IPS-18c (cell line): Measurements from ENCODE around the gene EEF1AKMT2.
A peak's percentile ranks its signal among the peaks of the same experiment; 100 is the strongest.
"Not testable (repeated sequence)": the region's sequence is repeated elsewhere in the genome, so short reads cannot be mapped to it uniquely, and the experiment has no call there.

Experiments
- H3K4me3 ChIP-seq: 2 replicates; pipeline ENCODE4 v1.7.0; 2013; ENCODE audit warnings: low read depth, mild to moderate bottlenecking, low read length, moderate library complexity; ENCODE audit not compliant: insufficient read depth
- H3K9me3 ChIP-seq: one replicate; pipeline ENCODE4 v1.6.1; 2013; ENCODE audit warnings: mild to moderate bottlenecking, low read length, moderate library complexity; ENCODE audit not compliant: control insufficient read depth, insufficient read depth

The EEF1AKMT2 gene

GRCh38 chr10:124768791-124769190 lies 22.9 kb downstream of the EEF1AKMT2 start:
- Histone ChIP-seq H3K4me3 (no peak overlapping the region), H3K9me3 (no peaks in the 10 kb centered on the region)

- no peaks in the 10 kb centered on the region for H3K9me3 ChIP-seq
- no peak overlapping the region for H3K4me3 ChIP-seq
Observed at GRCh38 chr10:124765256-124765655, 26.4 kb downstream of the EEF1AKMT2 start.

GRCh38 chr10:124763267-124763666 lies 28.4 kb downstream of the EEF1AKMT2 start:
- H3K9me3 ChIP-seq = no peaks in the 10 kb centered on the region
- H3K4me3 ChIP-seq = no peak overlapping the region

- Histone ChIP-seq H3K4me3 (no peak overlapping the region), H3K9me3 (no peaks in the 10 kb centered on the region)
Observed at GRCh38 chr10:124762281-124762680, 29.4 kb downstream of the EEF1AKMT2 start.

GRCh38 chr10:124756156-124756903 lies 35.4 kb downstream of the EEF1AKMT2 start:
- Histone ChIP-seq H3K4me3 (no peak overlapping the region), H3K9me3 (no peaks in the 10 kb centered on the region)

- no peaks in the 10 kb centered on the region for H3K9me3 ChIP-seq
Observed at GRCh38 chr10:124755581-124755980, 36.1 kb downstream of the EEF1AKMT2 start.

GRCh38 chr10:124754227-124754626 lies 37.5 kb downstream of the EEF1AKMT2 start:
- H3K9me3 ChIP-seq = no peaks in the 10 kb centered on the region
- no peak overlapping the region for H3K4me3 ChIP-seq

More at GRCh38 chr10:124755581-124755980, 36.1 kb downstream of the EEF1AKMT2 start:
- no peak overlapping the region for H3K4me3 ChIP-seq

- H3K4me3 ChIP-seq = no peak overlapping the region
- no peaks in the 10 kb centered on the region for H3K9me3 ChIP-seq
Observed at GRCh38 chr10:124748953-124749645, 42.6 kb downstream of the EEF1AKMT2 start.

GRCh38 chr10:124748166-124748565 lies 43.5 kb downstream of the EEF1AKMT2 start:
- Histone ChIP-seq H3K4me3 (no peak overlapping the region), H3K9me3 (no peaks in the 10 kb centered on the region)

GRCh38 chr10:124747745-124748144 lies 43.9 kb downstream of the EEF1AKMT2 start:
- Histone ChIP-seq H3K9me3 (no peaks in the 10 kb centered on the region), H3K4me3 (no peak overlapping the region)

- H3K9me3 ChIP-seq = no peaks in the 10 kb centered on the region
Observed at GRCh38 chr10:124746992-124747391, 44.7 kb downstream of the EEF1AKMT2 start.

GRCh38 chr10:124746447-124746846 lies 45.2 kb downstream of the EEF1AKMT2 start:
- H3K4me3 ChIP-seq, H3K9me3 ChIP-seq: not testable (repeated sequence)

More at GRCh38 chr10:124746992-124747391, 44.7 kb downstream of the EEF1AKMT2 start:
- no peak overlapping the region for H3K4me3 ChIP-seq

- Histone ChIP-seq H3K4me3 (no peak overlapping the region), H3K9me3 (no peaks in the 10 kb centered on the region)
Observed at GRCh38 chr10:124745673-124746072, 46.0 kb downstream of the EEF1AKMT2 start.

- Histone ChIP-seq H3K9me3 (no peaks in the 10 kb centered on the region), H3K4me3 (no peak overlapping the region)
Observed at GRCh38 chr10:124745252-124745651, 46.4 kb downstream of the EEF1AKMT2 start.

- Histone ChIP-seq H3K4me3 (peak within 1 kb of the TSS; percentile 56), H3K9me3 (no peaks in the 10 kb centered on the region)
Observed at GRCh38 chr10:124744102-124745050, 47.3 kb downstream of the EEF1AKMT2 start, which contains the start of gene FAM53B. FAM53B (minus strand) TSS chr10:124744378; CDS start chr10:124706713, 37,665 bp downstream.

- Histone ChIP-seq H3K9me3 (no peaks in the 10 kb centered on the region), H3K4me3 (peak overlapping the region; percentile 56)
Observed at GRCh38 chr10:124743191-124744101, 48.2 kb downstream of the EEF1AKMT2 start.
